Peyer's patch (tissue), 4 donors: ENCODE results near the gene LRCH2.

Experiments used
- CTCF ChIP-seq, 6 experiments: fragments of 450-650 bp in 4 of 6; fragments of 200-600 bp in 2 of 6; sonication (generic) in 1 of 6; IDR thresholded peaks; one replicate each; pipeline ENCODE4 v1.5.1; 2017 to 2019; ENCODE audit warnings: antibody characterized with exemption in 6 of 6, mild to moderate bottlenecking in 3 of 6, moderate library complexity in 1 of 6
- POLR2A ChIP-seq, 2 donors: fragments of 450-650 bp; IDR thresholded peaks; one replicate each; pipeline ENCODE4 v1.5.1; 2017; ENCODE audit warnings: antibody characterized with exemption in 2 of 2, mild to moderate bottlenecking in 2 of 2, moderate library complexity in 2 of 2

- no peak for TF ChIP-seq CTCF (IDR thresholded peaks at IDR 0.05)
- no peak for TF ChIP-seq POLR2A (IDR thresholded peaks at IDR 0.05)
Measured at GRCh38 chrX:115229337-115230003, 4.4 kb downstream of the LRCH2 start.
